HCT116 (cell line): ENCODE data around the gene INSR. TPM values are rescaled to one million over a fixed set of nuclear protein-coding genes. Genes with fewer than 3 reads are reported as not detected.

Experiments
- ATAC-seq: fragments of 200-7000 bp; cut with Tn5 transposase; 2 replicates; pipeline ENCODE4 v1.9.1; 2020; ENCODE audit warnings: mild to moderate bottlenecking, moderate library complexity
- BruUV-seq: library from RNA; stranded (reverse); fragments of 400-500 nt; replicated peaks from 2 replicates; lab custom pipeline; 2021; lab: Mats Ljungman, UMichigan
- CTCF ChIA-PET: fragments of 300-600 bp; sonication (Branson Sonifier 250); formaldehyde crosslinking; loops from one replicate; lab custom pipeline; 2021; ENCODE audit warnings: antibody characterized with exemption; lab: Charles Lee
- POLR2A ChIA-PET: fragments of 300-600, 350-600 bp; sonication (Branson Sonifier 250); formaldehyde crosslinking; loops from one replicate; lab custom pipeline; 2021; ENCODE audit warnings: antibody characterized with exemption; lab: Charles Lee
- RAD21 ChIA-PET, 2 experiments: fragments of 300-600 bp; sonication (Branson Sonifier 250); formaldehyde crosslinking; loops; one replicate each; lab custom pipeline; 2023; ENCODE audit warnings: low total read pairs in 2 of 2; ENCODE audit not compliant: uncharacterized antibody in 2 of 2, unreplicated experiment in 2 of 2, low non-redundant PET in 1 of 2; lab: Charles Lee
- DNase-seq: peaks from one replicate; pipeline ENCODE4 v3.0.0-alpha.2; 2010; ENCODE audit warnings: low read depth, low spot score
- H2AFZ ChIP-seq: fragments of 200-600 bp; shearing (Covaris generic), sonication (generic); 2 replicates; pipeline ENCODE4 v1.6.1; 2017; ENCODE audit warnings: low read depth, mixed run types, mixed read lengths, antibody characterized with exemption, low read length; ENCODE audit not compliant: poor library complexity, severe bottlenecking
- H3K27ac ChIP-seq: 2 replicates; pipeline ENCODE4 v1.5.1; 2012; ENCODE audit warnings: low read depth, low read length
- H3K27me3 ChIP-seq: fragments of 200-600 bp; sonication (generic); 2 replicates; pipeline ENCODE4 v1.6.1; 2016; ENCODE audit warnings: mixed run types, low read length, mixed read lengths; ENCODE audit not compliant: insufficient read depth
- H3K36me3 ChIP-seq, 2 experiments: fragments of 200-500 bp in 1 of 2; fragments of 200-600 bp in 1 of 2; sonication (Bioruptor generic) in 1 of 2; sonication (generic) in 1 of 2; 2 replicates each; pipeline versions ENCODE4 v1.5.1 to v1.6.1; 2014 to 2016; ENCODE audit warnings: low read length in 2 of 2, inconsistent platforms in 1 of 2, mixed read lengths in 1 of 2, mixed run types in 1 of 2; ENCODE audit not compliant: insufficient read depth in 2 of 2, control insufficient read depth in 1 of 2
- H3K4me1 ChIP-seq, 2 experiments: fragments of 200-600 bp in 1 of 2; sonication (generic) in 1 of 2; 2 replicates each; pipeline versions ENCODE4 v1.5.1 to v1.6.1; 2012 to 2017; ENCODE audit warnings: low read length in 2 of 2, inconsistent platforms in 1 of 2, mild to moderate bottlenecking in 1 of 2, mixed read lengths in 1 of 2, mixed run types in 1 of 2, moderate library complexity in 1 of 2; ENCODE audit not compliant: insufficient read depth in 2 of 2, control insufficient read depth in 1 of 2
- H3K4me2 ChIP-seq: fragments of 200-600 bp; sonication (generic); 2 replicates; pipeline ENCODE4 v1.6.1; 2017; ENCODE audit warnings: mixed run types, low read length, mixed read lengths
- H3K4me3 ChIP-seq, 2 experiments: fragments of 200-600 bp in 1 of 2; sonication (generic) in 1 of 2; replicated peaks in 1 of 2; 2 replicates each; pipeline ENCODE4 v1.5.1; 2011 to 2016; ENCODE audit warnings: low read length in 2 of 2, control low read depth in 1 of 2, low read depth in 1 of 2, mild to moderate bottlenecking in 1 of 2, mixed read lengths in 1 of 2, mixed run types in 1 of 2
- H3K79me2 ChIP-seq: fragments of 200-600 bp; sonication (generic); 2 replicates; pipeline ENCODE4 v1.6.1; 2017; ENCODE audit warnings: mild to moderate bottlenecking, mixed run types, low read length, moderate library complexity, mixed read lengths; ENCODE audit not compliant: insufficient read depth
- H3K9ac ChIP-seq: fragments of 200-600 bp; sonication (generic); 2 replicates; pipeline ENCODE4 v1.6.1; 2016; ENCODE audit warnings: low read length, mixed read lengths
- H3K9me2 ChIP-seq: fragments of 200-600 bp; sonication (generic), shearing (Covaris generic); 2 replicates; pipeline ENCODE4 v1.6.1; 2017; ENCODE audit warnings: mixed run types, mild to moderate bottlenecking, moderate library complexity; ENCODE audit not compliant: insufficient read depth
- H3K9me3 ChIP-seq, 2 experiments: fragments of 200-500 bp in 1 of 2; fragments of 200-600 bp in 1 of 2; sonication (Bioruptor generic) in 1 of 2; sonication (generic) in 1 of 2; 2 replicates each; pipeline ENCODE4 v1.6.1; 2014 to 2017; ENCODE audit warnings: low read length in 2 of 2, mixed read lengths in 2 of 2, inconsistent platforms in 1 of 2, low read depth in 1 of 2, mild to moderate bottlenecking in 1 of 2, mixed run types in 1 of 2, moderate library complexity in 1 of 2; ENCODE audit not compliant: control insufficient read depth in 1 of 2, insufficient read depth in 1 of 2
- H4K20me1 ChIP-seq: fragments of 200-600 bp; sonication (generic), shearing (Covaris generic); 2 replicates; pipeline ENCODE4 v1.6.1; 2017; ENCODE audit warnings: mixed run types, mild to moderate bottlenecking, moderate library complexity; ENCODE audit not compliant: insufficient read depth
- ATF3 ChIP-seq: IDR thresholded peaks from 2 replicates; pipeline ENCODE4 v1.6.1; 2012
- CBX3 ChIP-seq: IDR thresholded peaks from 2 replicates; pipeline ENCODE4 v1.6.1; 2012; ENCODE audit warnings: low read depth
- EGR1 ChIP-seq: IDR thresholded peaks from 2 replicates; pipeline ENCODE4 v1.6.1; 2012; ENCODE audit warnings: low read depth
- ELF1 ChIP-seq: IDR thresholded peaks from 2 replicates; pipeline ENCODE4 v1.6.1; 2012; ENCODE audit warnings: low read depth, borderline replicate concordance
- EZH2 ChIP-seq: fragments of 200-600 bp; sonication (generic); IDR thresholded peaks from 2 replicates; pipeline ENCODE4 v1.6.1; 2017; ENCODE audit warnings: antibody characterized with exemption, mixed run types
- FOSL1 ChIP-seq: IDR thresholded peaks from 2 replicates; pipeline ENCODE4 v1.6.1; 2012; ENCODE audit warnings: low read depth
- JUND ChIP-seq: IDR thresholded peaks from 2 replicates; pipeline ENCODE4 v1.6.1; 2012
- POLR2AphosphoS5 ChIP-seq: IDR thresholded peaks from 2 replicates; pipeline ENCODE4 v1.6.1; 2011; ENCODE audit warnings: mild to moderate bottlenecking, low read depth, low read length, moderate library complexity
- RAD21 ChIP-seq: IDR thresholded peaks from 2 replicates; pipeline ENCODE4 v1.6.1; 2012; ENCODE audit warnings: low read depth, mild to moderate bottlenecking
- SP1 ChIP-seq: IDR thresholded peaks from 2 replicates; pipeline ENCODE4 v1.6.1; 2012; ENCODE audit warnings: low read depth
- SRF ChIP-seq: IDR thresholded peaks from 2 replicates; pipeline ENCODE4 v1.6.1; 2012; ENCODE audit warnings: low read depth
- YY1 ChIP-seq: IDR thresholded peaks from 2 replicates; pipeline ENCODE4 v1.6.1; 2011; ENCODE audit warnings: low read length, low read depth, moderate library complexity, mild to moderate bottlenecking; ENCODE audit not compliant: insufficient replicate concordance; ENCODE audit errors: extremely low read depth
- ZBTB33 ChIP-seq: IDR thresholded peaks from 2 replicates; pipeline ENCODE4 v1.6.1; 2011; ENCODE audit warnings: mild to moderate bottlenecking, low read length, moderate library complexity; ENCODE audit not compliant: insufficient replicate concordance; ENCODE audit errors: extremely low read depth
- intact Hi-C: fragments of 100-400 bp; cut with micrococcal nuclease; formaldehyde crosslinking; loops from 2 replicates; pipeline ENCODE4 v1.10.0; 2022
- total RNA-seq: library from RNA; stranded (reverse); gene quantifications from one replicate; pipeline ENCODE4 v1.2.1, GENCODE V29; 2021; ENCODE audit not compliant: unreplicated experiment
- TF ChIP-seq, protein P1 (sequence below): IDR thresholded peaks from 2 replicates; pipeline ENCODE4 v1.6.1; 2012; ENCODE audit warnings: low read depth

The INSR gene
- total RNA-seq, 1 experiment from 2014 or later = 25.4 TPM

DNA sequence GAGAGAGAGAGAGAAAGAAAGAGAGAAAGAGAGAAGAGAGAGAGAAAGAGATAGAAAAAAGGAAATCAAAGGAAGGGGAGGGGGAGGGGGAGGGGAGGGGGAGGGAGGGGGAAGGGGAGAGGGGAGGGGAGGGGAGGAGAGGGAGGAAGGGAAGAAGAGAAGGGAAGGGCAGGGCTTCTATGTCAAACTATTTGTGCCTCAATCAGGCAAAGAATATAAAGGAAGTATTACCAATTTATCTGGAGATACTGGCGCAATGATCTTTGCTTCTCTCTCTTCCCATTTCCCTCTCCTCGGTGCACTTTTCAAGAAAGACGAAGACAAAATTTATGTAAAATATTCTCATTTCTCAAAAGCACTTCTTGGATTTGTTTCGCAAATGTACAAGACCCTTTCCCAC lies 9.3 kb upstream of the INSR start:
- no peak overlapping the region for H3K4me2 ChIP-seq
- H3K9ac ChIP-seq = no peak overlapping the region
- H3K9me3 ChIP-seq = no peaks in the 10 kb centered on the region
- 0 out of 2 replicates have a peak, but pooled peaks cover 2% of the 10 kb centered on the region for H3K27me3 ChIP-seq
- no peak for DNase-seq
- H3K36me3 ChIP-seq = no peaks in the 10 kb centered on the region
- RAD21 ChIA-PET = no interaction called here
- BruUV-seq = no TSS peak
- H4K20me1 ChIP-seq = no peaks in the 10 kb centered on the region
- CTCF ChIA-PET = no interaction called here
- H2AFZ ChIP-seq = no peak overlapping the region
- no peak overlapping the region for H3K4me3 ChIP-seq
- POLR2A ChIA-PET = no interaction called here
- no peak for TF ChIP-seq POLR2AphosphoS5
- no peak for TF ChIP-seq ATF3
- no peak for TF ChIP-seq SRF
- no peak for TF ChIP-seq JUND
- TF ChIP-seq EGR1 = no peak
- no peak for TF ChIP-seq CBX3
- TF ChIP-seq RAD21 = no peak
- TF ChIP-seq, all 23 proteins: peak for 0
- no peaks in the 10 kb centered on the region for H3K4me1 ChIP-seq
- no peaks in the 10 kb centered on the region for H3K79me2 ChIP-seq
- ATAC-seq = no peak
- intact Hi-C loops = no loop called here
- no peak overlapping the region for H3K27ac ChIP-seq
- no peaks in the 10 kb centered on the region for H3K9me2 ChIP-seq

DNA sequence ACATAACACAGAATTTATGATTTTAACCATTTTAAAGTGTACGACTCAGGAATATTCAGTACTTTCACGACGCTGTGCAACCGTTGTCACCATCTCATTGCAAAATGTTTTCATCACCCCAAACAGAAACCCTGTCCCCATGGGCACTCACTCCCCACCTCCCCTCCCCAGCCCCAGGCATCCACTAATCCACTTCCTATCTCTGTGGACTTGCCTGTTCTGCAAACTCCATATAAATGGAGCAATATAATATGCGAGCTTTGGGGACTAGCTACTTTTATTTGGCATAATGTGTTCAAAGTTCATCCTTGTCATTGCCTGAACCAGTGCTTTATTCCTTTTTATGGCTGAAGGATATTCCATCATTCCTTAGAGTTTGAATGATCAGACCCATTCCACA lies 7.3 kb upstream of the INSR start:
- ChIA-PET RAD21 (interaction anchor here in 1 of 2 experiments (0.6 kb wide), 1 partner anchor 773 kb away, joined by 4 read pairs; no protein-coding TSS in a partner anchor), CTCF (no interaction called here), POLR2A (no interaction called here)
- no peak overlapping the region for H3K4me2 ChIP-seq
- H3K9ac ChIP-seq = no peak overlapping the region
- DNase-seq (no peak), ATAC-seq (no peak)
- H3K9me2 ChIP-seq = no peaks in the 10 kb centered on the region
- no peak overlapping the region for H3K4me3 ChIP-seq
- no TSS peak for BruUV-seq
- H3K36me3 ChIP-seq = no peaks in the 10 kb centered on the region
- H2AFZ ChIP-seq = no peak overlapping the region
- no peak overlapping the region for H3K27ac ChIP-seq
- intact Hi-C loops = no loop called here
- no peaks in the 10 kb centered on the region for H3K79me2 ChIP-seq
- H3K4me1 ChIP-seq = no peaks in the 10 kb centered on the region
- 0 out of 2 replicates have a peak, but pooled peaks cover 2% of the 10 kb centered on the region for H3K27me3 ChIP-seq
- H3K9me3 ChIP-seq = no peaks in the 10 kb centered on the region
- no peaks in the 10 kb centered on the region for H4K20me1 ChIP-seq
- TF ChIP-seq FOSL1 = no peak
- no peak for TF ChIP-seq RAD21
- TF ChIP-seq, protein P1, sequence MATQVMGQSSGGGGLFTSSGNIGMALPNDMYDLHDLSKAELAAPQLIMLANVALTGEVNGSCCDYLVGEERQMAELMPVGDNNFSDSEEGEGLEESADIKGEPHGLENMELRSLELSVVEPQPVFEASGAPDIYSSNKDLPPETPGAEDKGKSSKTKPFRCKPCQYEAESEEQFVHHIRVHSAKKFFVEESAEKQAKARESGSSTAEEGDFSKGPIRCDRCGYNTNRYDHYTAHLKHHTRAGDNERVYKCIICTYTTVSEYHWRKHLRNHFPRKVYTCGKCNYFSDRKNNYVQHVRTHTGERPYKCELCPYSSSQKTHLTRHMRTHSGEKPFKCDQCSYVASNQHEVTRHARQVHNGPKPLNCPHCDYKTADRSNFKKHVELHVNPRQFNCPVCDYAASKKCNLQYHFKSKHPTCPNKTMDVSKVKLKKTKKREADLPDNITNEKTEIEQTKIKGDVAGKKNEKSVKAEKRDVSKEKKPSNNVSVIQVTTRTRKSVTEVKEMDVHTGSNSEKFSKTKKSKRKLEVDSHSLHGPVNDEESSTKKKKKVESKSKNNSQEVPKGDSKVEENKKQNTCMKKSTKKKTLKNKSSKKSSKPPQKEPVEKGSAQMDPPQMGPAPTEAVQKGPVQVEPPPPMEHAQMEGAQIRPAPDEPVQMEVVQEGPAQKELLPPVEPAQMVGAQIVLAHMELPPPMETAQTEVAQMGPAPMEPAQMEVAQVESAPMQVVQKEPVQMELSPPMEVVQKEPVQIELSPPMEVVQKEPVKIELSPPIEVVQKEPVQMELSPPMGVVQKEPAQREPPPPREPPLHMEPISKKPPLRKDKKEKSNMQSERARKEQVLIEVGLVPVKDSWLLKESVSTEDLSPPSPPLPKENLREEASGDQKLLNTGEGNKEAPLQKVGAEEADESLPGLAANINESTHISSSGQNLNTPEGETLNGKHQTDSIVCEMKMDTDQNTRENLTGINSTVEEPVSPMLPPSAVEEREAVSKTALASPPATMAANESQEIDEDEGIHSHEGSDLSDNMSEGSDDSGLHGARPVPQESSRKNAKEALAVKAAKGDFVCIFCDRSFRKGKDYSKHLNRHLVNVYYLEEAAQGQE = no peak
- TF ChIP-seq SP1 = no peak
- TF ChIP-seq ZBTB33 = no peak
- TF ChIP-seq ELF1 = no peak
- TF ChIP-seq SRF = no peak
- TF ChIP-seq YY1 = no peak
- no peak for TF ChIP-seq EZH2
- TF ChIP-seq JUND = no peak
